ENCODE data around the gene BRD3. TPM values are rescaled to one million over a fixed set of nuclear protein-coding genes. Genes with fewer than 3 reads are reported as not detected.

Gene BRD3
- total RNA-seq, 1 donor from 2014 or later, result 32.0 TPM

GRCh38 chr9:134100040-134100439 lies 32.2 kb upstream of the BRD3 start:
- no peaks in the 10 kb centered on the region for H3K27me3 ChIP-seq
- no peaks in the 10 kb centered on the region for H3K36me3 ChIP-seq
- H3K27ac ChIP-seq, result no peak overlapping the region
- DNase-seq (ENCODE audit: low spot score in 2 of 2), result no peak
- H3K4me3 ChIP-seq, result no peak overlapping the region
- TF ChIP-seq CTCF (IDR thresholded peaks at IDR 0.05), result no peak
- no peaks in the 10 kb centered on the region for H3K9me3 ChIP-seq
- no peaks in the 10 kb centered on the region for H3K4me1 ChIP-seq
- intact Hi-C loops (cut with DNase I), result no loop called here

GRCh38 chr9:134099123-134099761 lies 31.4 kb upstream of the BRD3 start:
- Histone ChIP-seq H3K4me1 (no peaks in the 10 kb centered on the region), H3K9me3 (no peaks in the 10 kb centered on the region), H3K4me3 (no peak overlapping the region), H3K27me3 (no peaks in the 10 kb centered on the region), H3K27ac (no peak overlapping the region), H3K36me3 (no peaks in the 10 kb centered on the region)
- no peak for DNase-seq (ENCODE audit: low spot score in 2 of 2)
- intact Hi-C loops (cut with DNase I), result no loop called here
- peak in 2 of 3 experiments; percentile 14 to 37 for TF ChIP-seq CTCF (IDR thresholded peaks at IDR 0.05)

GRCh38 chr9:134089972-134090371 lies 22.1 kb upstream of the BRD3 start:
- Histone ChIP-seq H3K4me1 (no peaks in the 10 kb centered on the region), H3K4me3 (no peak overlapping the region), H3K27me3 (no peaks in the 10 kb centered on the region), H3K27ac (no peak overlapping the region), H3K9me3 (no peaks in the 10 kb centered on the region), H3K36me3 (no peaks in the 10 kb centered on the region)
- no peak for TF ChIP-seq CTCF (IDR thresholded peaks at IDR 0.05)
- no peak for DNase-seq (ENCODE audit: low spot score in 2 of 2)
- intact Hi-C loops (cut with DNase I), result no loop called here

- intact Hi-C loops (cut with DNase I), result no loop called here
- DNase-seq (ENCODE audit: low spot score in 2 of 2), result no peak
- no peaks in the 10 kb centered on the region for H3K27me3 ChIP-seq
- no peaks in the 10 kb centered on the region for H3K4me1 ChIP-seq
- no peak overlapping the region for H3K27ac ChIP-seq
- no peak overlapping the region for H3K4me3 ChIP-seq
- no peaks in the 10 kb centered on the region for H3K36me3 ChIP-seq
- TF ChIP-seq CTCF (IDR thresholded peaks at IDR 0.05), result no peak
- H3K9me3 ChIP-seq, result no peaks in the 10 kb centered on the region
These were observed 20.4 kb upstream of the BRD3 start for GRCh38 chr9:134088063-134088725.

GRCh38 chr9:134085674-134086073 lies 17.8 kb upstream of the BRD3 start:
- intact Hi-C loops (cut with DNase I), result no loop called here
- no peak for TF ChIP-seq CTCF (IDR thresholded peaks at IDR 0.05)
- Histone ChIP-seq H3K4me1 (no peaks in the 10 kb centered on the region), H3K9me3 (no peaks in the 10 kb centered on the region), H3K27ac (no peak overlapping the region), H3K4me3 (no peak overlapping the region), H3K36me3 (no peaks in the 10 kb centered on the region), H3K27me3 (no peaks in the 10 kb centered on the region)
- no peak for DNase-seq (ENCODE audit: low spot score in 2 of 2)
